ENCODE data around the gene ZNF764.

- no peak for TF ChIP-seq CTCF (IDR thresholded peaks at IDR 0.05; ENCODE audit: borderline replicate concordance, extremely low read depth, low read length, poor library complexity, severe bottlenecking)
- no peak for TF ChIP-seq EZH2 (IDR thresholded peaks at IDR 0.05; ENCODE audit: borderline replicate concordance, low read depth, low read length, severe bottlenecking)
These were observed 8.4 kb upstream of the ZNF764 start for GRCh38 chr16:30566531-30566930.

Data from DND-41 (cell line).